Suppressor macrophage treated with lipopolysaccharide for 4 hours (primary cell): Measurements from ENCODE around the gene SIRT2.
"Not testable (repeated sequence)": the region's sequence is repeated elsewhere in the genome, so short reads cannot be mapped to it uniquely, and the experiment has no call there.

Source experiments
- DNase-seq: peaks from one replicate; pipeline ENCODE4 v3.0.0-alpha.2; 2020

SIRT2 gene

GRCh38 chr19:38892841-38893240 lies 6.6 kb downstream of the SIRT2 start:
- DNase-seq = no peak

GRCh38 chr19:38891771-38892170 lies 7.6 kb downstream of the SIRT2 start:
- no peak for DNase-seq

DNA sequence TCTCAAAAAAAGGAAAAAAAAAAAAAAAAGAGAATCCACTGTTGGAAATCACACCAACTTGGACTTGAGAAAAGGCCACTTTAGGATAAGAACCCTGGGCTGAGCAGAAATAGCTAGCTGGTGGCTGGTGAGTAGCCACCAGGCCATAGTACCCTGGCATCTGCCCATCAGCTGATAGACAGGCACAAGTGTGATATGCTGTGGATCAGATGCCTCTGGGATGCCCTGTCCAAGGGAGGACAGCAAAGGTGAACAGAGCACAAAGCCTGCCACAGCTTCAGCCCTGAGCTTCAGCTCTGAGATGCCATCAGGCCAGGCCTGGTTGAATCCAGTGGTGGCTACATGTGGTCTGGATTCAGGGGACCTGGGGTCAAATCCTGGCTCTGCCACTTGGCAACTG lies 8.7 kb downstream of the SIRT2 start:
- DNase-seq = no peak

- no peak for DNase-seq
Observed at GRCh38 chr19:38889803-38890202, 9.6 kb downstream of the SIRT2 start.

- no peak for DNase-seq
Observed at GRCh38 chr19:38888876-38889275, 10.5 kb downstream of the SIRT2 start.

GRCh38 chr19:38884691-38885090 lies 14.7 kb downstream of the SIRT2 start:
- DNase-seq = not testable (repeated sequence)

DNA sequence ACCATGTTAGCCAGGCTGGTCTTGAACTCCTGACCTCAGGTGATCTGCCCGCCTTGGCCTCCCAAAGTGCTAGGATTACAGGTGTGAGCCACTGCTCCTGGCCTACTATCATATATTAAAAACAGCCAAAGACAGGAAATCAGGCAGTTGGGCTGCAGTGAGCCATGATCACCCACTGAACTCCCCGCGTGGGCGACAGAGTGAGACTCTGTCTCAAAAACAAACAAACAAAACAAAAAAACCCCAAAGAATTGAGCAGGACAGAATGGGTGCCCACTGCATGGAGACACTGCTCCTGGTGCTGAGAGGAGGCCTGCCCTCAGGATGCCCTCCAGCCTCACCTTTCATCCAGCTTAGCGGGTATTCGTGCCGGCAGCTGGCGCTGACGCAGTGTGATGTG lies 16.1 kb downstream of the SIRT2 start:
- no peak for DNase-seq

DNA sequence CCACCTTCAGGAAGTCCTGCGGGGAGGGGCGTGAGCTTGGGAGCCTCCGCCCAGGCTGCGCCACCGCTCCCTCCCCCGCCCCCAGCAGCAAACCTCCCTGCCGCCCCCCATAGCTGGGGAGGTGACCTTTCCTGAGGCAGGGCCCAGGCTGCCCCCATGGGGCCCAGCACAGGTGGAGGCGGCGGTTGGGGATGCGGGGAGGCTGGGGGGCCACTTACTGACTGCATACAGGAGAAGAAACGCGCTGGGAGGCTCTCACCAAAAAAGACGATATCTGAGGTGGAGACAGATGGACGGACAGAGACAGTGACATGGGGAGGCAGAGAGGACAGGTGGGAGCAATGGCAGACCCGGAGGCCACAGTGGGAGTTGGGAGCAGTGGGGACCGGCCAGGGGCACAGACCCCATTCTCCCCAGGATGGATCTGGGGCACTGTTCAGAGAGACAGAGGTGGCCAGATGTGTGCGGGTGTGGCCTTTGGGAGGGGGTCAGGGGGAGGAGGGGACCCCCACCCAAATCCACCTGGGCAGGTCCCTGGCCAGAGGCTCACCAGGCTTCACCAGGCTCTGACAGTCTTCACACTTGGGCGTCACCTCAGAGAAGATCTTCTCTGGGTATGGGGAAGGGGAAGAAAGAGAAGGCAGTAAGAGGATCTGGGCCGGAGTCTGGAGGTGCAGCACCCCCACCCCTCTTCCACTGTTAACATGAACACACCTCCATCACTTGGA lies 18.4 kb downstream of the SIRT2 start:
- no peak for DNase-seq

DNA sequence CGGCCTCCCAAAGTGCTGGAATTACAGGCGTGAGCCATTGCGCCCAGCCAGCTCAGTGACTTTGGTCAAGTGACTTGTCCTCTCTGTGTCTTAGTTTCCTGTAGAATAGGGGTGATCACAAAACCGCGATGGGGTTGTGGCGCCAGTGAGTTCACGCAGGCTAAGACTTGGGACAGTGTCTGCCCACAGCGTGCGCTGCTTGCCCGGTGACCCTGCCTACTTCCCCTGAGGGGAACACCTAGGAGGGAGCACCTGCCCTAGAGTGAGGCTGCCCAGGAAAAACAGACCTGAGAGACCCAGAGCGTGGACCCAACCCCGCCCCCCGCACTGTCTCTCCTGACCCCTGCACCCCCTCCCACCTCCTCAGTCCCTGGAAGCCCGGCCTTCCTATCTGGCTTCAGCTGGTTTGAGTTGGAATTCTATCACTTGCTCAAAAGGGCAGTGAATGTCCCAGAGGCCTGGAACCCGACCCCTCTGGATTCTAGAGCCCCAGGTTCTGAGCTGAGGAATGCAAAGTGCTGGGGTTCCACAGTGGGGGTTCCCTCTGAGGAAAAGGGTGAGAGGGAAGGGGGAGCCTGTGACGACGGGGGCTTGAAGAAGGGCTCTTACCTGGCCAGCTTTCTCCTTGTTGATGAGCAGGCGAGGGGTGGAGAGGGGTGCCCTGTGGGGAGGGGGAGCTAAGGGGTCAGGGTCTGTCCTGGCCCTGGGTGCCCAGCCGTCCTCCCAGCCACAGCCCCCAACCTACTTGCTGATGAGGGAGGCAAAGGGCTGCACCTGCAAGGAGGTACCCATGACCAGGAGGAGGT lies 19.1 kb downstream of the SIRT2 start:
- DNase-seq = no peak

DNA sequence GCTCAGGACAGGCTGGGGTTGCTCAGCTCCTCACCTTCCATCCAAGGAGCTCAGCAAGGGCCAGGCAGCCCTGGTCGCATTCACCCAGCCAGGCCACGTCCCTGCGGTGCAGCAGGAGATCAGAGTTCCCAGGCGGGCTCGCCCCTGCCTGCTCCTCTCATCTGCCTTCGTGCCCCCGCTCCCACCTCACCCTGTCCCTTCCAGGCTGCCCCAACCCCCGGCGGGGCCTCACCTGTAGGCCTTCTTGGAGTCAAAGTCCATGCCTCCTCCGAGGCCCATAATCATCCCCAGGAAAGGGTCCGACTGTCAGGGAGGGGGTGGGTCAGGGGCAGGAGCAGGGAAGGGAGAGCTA lies 20.0 kb downstream of the SIRT2 start:
- DNase-seq = no peak

GRCh38 chr19:38878575-38879399 lies 20.6 kb downstream of the SIRT2 start:
- no peak for DNase-seq

- peak; percentile 28 for DNase-seq
Observed at GRCh38 chr19:38877781-38878574, 21.4 kb downstream of the SIRT2 start, which contains the start of gene RINL. Gene RINL (minus strand): TSS chr19:38878275. CDS start chr19:38876742, 1,533 bp downstream.

DNA sequence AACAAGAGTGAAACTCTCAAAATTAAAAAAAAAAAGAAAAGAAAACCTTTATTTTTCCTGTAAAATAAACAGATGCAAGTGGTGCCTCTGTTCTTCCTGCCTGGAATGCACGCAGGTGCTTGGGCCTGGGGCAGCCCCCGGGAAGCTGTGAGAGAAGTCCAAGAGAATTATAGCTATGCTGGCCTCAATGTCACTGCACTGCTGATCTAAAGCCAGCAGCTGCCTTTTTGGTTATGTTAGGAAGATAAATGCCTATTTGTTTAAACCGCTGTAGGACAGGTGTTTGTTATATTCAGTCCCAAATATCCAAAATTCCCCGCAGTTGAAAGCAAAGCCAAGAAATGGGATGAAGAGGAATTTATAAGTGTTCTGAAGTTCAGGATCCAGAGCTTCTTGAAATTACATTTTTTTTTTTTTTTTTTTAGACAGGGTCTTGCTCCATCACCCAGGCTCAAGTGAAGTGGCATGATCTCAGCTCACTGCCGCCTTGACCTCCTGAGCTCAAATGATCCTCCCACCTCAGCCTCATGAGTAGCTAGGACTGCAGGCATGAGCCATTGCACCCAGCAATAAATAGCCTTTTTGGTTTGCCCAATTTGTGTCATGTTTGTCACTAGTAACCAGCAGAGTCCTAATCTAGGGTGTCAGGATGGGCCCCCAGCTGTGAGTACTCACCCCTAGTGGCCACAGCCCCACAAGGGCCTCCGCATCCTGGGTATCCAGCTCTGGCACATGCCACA lies 23.6 kb downstream of the SIRT2 start:
- no peak for DNase-seq

DNA sequence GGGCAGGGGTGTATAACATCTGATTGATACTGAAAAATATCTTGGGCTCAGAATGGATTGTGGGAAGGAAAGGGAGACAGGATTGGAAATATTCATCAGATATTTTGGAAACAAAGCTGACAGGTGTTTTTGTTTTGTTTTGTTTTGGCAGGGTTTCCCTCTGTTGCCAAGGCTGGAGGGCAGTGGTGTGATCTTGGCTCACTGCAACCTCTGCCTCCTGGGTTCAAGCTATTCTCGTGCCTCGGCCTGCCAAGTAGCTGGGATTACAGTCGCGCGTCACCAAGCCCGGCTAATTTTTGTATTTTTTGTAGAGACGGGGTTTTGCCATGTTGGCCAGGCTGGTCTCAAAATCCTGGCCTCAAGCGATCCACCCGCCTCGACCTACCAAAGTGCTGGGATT lies 26.0 kb downstream of the SIRT2 start:
- not testable (repeated sequence) for DNase-seq

- no peak for DNase-seq
Observed at GRCh38 chr19:38870612-38871011, 28.8 kb downstream of the SIRT2 start.

GRCh38 chr19:38869836-38870607 lies 29.4 kb downstream of the SIRT2 start:
- peak; percentile 80 for DNase-seq

DNA sequence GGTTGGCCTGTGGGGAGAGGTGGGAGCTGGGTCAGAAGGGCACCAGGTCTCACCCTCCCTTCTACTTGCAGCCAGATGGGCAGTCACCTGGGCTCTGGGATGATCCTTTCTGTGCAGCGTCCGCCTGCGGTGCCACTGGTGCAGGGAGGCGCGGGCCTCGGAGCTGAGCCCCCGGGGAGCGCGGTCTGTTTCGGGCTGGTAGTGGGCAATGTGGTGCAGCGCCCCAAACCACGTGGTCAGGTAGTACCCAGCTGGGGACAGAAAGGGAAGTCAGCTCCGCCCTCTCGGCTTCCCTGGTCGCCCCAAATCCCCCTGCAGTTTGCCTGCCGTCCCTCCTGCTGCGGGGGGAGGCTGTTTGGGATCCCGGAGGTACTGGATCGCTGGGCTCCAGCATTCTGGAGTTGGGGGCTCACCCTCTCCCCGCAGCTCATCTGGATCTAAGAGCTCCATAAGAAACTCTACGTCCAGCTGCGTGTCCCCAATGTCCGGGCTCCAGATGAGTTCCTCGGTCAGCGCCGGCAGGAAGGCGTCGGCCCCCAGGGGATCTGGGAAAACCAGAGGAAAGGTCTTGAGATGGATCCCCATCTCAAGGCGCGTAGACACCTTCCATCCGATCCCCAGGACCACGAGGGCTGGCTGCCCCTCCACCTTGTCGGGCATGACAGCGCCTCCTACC lies 30.1 kb downstream of the SIRT2 start:
- DNase-seq = no peak

DNA sequence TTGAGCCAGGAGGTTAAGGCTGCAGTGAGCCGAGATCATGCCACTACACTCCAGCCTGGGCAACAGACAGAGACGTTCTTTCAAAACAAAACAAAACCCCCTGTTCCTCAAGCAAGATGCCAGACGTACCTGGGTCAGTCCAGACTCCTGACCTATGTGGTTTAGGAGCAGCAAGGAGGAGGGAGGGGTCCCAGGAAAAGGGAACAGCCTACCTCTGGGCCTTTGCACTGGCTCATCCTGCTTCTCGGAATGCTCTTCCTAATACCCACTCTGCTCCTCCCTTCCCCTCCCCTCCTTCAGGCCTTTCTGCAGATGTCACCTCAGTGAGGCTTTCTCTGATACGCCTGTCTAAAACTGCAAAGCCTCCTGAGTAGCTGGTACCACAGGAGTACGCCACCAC lies 30.9 kb downstream of the SIRT2 start:
- no peak for DNase-seq

- DNase-seq = no peak
Observed at GRCh38 chr19:38867171-38867780, 32.1 kb downstream of the SIRT2 start.
